HG02981 (cell line): ENCODE measurements around the gene HS6ST2.

Experiments
- ATAC-seq: cut with Tn5 transposase; IDR thresholded peaks from one replicate; pipeline ENCODE4 v1.9.1; 2021; ENCODE audit warnings: mild to moderate bottlenecking, moderate library complexity; ENCODE audit not compliant: unreplicated experiment

The HS6ST2 gene

GRCh38 chrX:132624466-132624865 is 334.0 kb downstream of the HS6ST2 start:
- ATAC-seq = no peak

GRCh38 chrX:132623942-132624341 is 334.5 kb downstream of the HS6ST2 start:
- ATAC-seq = no peak

- no peak for ATAC-seq
These were observed 335.1 kb downstream of the HS6ST2 start for GRCh38 chrX:132623300-132623699.

- no peak for ATAC-seq
These were observed 336.3 kb downstream of the HS6ST2 start for GRCh38 chrX:132622130-132622529.

- no peak for ATAC-seq
These were observed 339.6 kb downstream of the HS6ST2 start for GRCh38 chrX:132618810-132619209.

GRCh38 chrX:132615391-132616131 is 342.9 kb downstream of the HS6ST2 start:
- no peak for ATAC-seq

- ATAC-seq = no peak
These were observed 344.1 kb downstream of the HS6ST2 start for GRCh38 chrX:132614297-132614696.

GRCh38 chrX:132613801-132614200 is 344.6 kb downstream of the HS6ST2 start:
- ATAC-seq = no peak

- peak; percentile 54 for ATAC-seq
These were observed 345.4 kb downstream of the HS6ST2 start for GRCh38 chrX:132612821-132613564.

GRCh38 chrX:132610536-132610935 is 347.9 kb downstream of the HS6ST2 start:
- no peak for ATAC-seq

- no peak for ATAC-seq
These were observed 349.0 kb downstream of the HS6ST2 start for GRCh38 chrX:132609362-132609848.

- no peak for ATAC-seq
These were observed 354.6 kb downstream of the HS6ST2 start for GRCh38 chrX:132603700-132604286.

GRCh38 chrX:132602701-132603100 is 355.7 kb downstream of the HS6ST2 start:
- no peak for ATAC-seq

GRCh38 chrX:132594999-132595398 is 363.4 kb downstream of the HS6ST2 start:
- no peak for ATAC-seq

GRCh38 chrX:132594129-132594528 is 364.3 kb downstream of the HS6ST2 start:
- ATAC-seq = no peak

GRCh38 chrX:132592880-132593279 is 365.5 kb downstream of the HS6ST2 start:
- ATAC-seq = peak; percentile 50

GRCh38 chrX:132591719-132592275 is 366.6 kb downstream of the HS6ST2 start:
- ATAC-seq = no peak

- no peak for ATAC-seq
These were observed 367.9 kb downstream of the HS6ST2 start for GRCh38 chrX:132590350-132591026.

GRCh38 chrX:132584936-132585335 is 373.5 kb downstream of the HS6ST2 start:
- ATAC-seq = no peak

- no peak for ATAC-seq
These were observed 381.5 kb downstream of the HS6ST2 start for GRCh38 chrX:132576939-132577338.
